Stimulated activated CD4-positive, alpha-beta T cell treated with anti-CD3 and anti-CD28 coated beads, Interleukin-15, amount 100 ng/mL, for 24 hours (primary cell): ENCODE data around the gene PRODH2.
A peak's percentile ranks its signal among the peaks of the same experiment; 100 is the strongest.
"Not testable (repeated sequence)": the region's sequence is repeated elsewhere in the genome, so short reads cannot be mapped to it uniquely, and the experiment has no call there.

ENCODE experiments used
- DNase-seq: peaks from one replicate; pipeline ENCODE4 v3.0.0-alpha.2; 2020

The PRODH2 gene

GRCh38 chr19:35780717-35781116 is 31.9 kb downstream of the PRODH2 start:
- no peak for DNase-seq

GRCh38 chr19:35780058-35780457 is 32.6 kb downstream of the PRODH2 start:
- DNase-seq, result no peak

GRCh38 chr19:35779033-35779432 is 33.6 kb downstream of the PRODH2 start:
- no peak for DNase-seq

GRCh38 chr19:35777961-35778360 is 34.7 kb downstream of the PRODH2 start:
- no peak for DNase-seq

- DNase-seq, result no peak
These were observed 35.4 kb downstream of the PRODH2 start for GRCh38 chr19:35777086-35777841.

GRCh38 chr19:35776102-35776788 is 36.4 kb downstream of the PRODH2 start:
- DNase-seq, result no peak

- DNase-seq, result peak; percentile 100
These were observed 37.1 kb downstream of the PRODH2 start, which contains the start of gene ARHGAP33 for GRCh38 chr19:35775298-35776101. Gene ARHGAP33 (plus strand): TSS chr19:35775564. CDS start chr19:35775659, 95 bp downstream.

- DNase-seq, result no peak
These were observed 37.7 kb downstream of the PRODH2 start for GRCh38 chr19:35775046-35775297.

- no peak for DNase-seq
These were observed 38.2 kb downstream of the PRODH2 start for GRCh38 chr19:35774274-35775045.

GRCh38 chr19:35773020-35773806 is 39.4 kb downstream of the PRODH2 start:
- no peak for DNase-seq

GRCh38 chr19:35772362-35772761 is 40.3 kb downstream of the PRODH2 start:
- DNase-seq, result not testable (repeated sequence)

GRCh38 chr19:35768082-35768421 is 44.6 kb downstream of the PRODH2 start:
- no peak for DNase-seq

GRCh38 chr19:35767288-35768081 is 45.2 kb downstream of the PRODH2 start:
- DNase-seq, result no peak

- no peak for DNase-seq
These were observed 46.0 kb downstream of the PRODH2 start for GRCh38 chr19:35766571-35767104.

GRCh38 chr19:35764432-35765315 is 48.0 kb downstream of the PRODH2 start:
- no peak for DNase-seq

GRCh38 chr19:35760711-35761349 is 51.8 kb downstream of the PRODH2 start:
- no peak for DNase-seq

GRCh38 chr19:35759697-35760096 is 52.9 kb downstream of the PRODH2 start:
- no peak for DNase-seq

GRCh38 chr19:35757749-35758608 is 54.7 kb downstream of the PRODH2 start, which contains the start of gene PROSER3:
Gene PROSER3 (plus strand): TSS chr19:35758176. CDS start chr19:35758216, 40 bp downstream.
- peak; percentile 98 for DNase-seq
